Fibroblast of lung (primary cell): ENCODE measurements around the gene GADD45G. TPM values are rescaled to one million over a fixed set of nuclear protein-coding genes. Genes with fewer than 3 reads are reported as not detected.

Experiments used
- DNase-seq, 2 donors: peaks; one replicate each; pipeline versions ENCODE4 v3.0.0 to v3.0.0-alpha.2; 2010; ENCODE audit warnings: low read depth in 2 of 2
- H2AFZ ChIP-seq: 2 replicates; pipeline ENCODE4 v1.5.1; 2012; ENCODE audit warnings: low read length, control low read depth, inconsistent platforms
- H3K27ac ChIP-seq: 2 replicates; pipeline ENCODE4 v1.5.1; 2011; ENCODE audit warnings: low read length, control low read depth; ENCODE audit not compliant: insufficient read depth
- H3K27me3 ChIP-seq: 2 replicates; pipeline ENCODE4 v1.5.1; 2011; ENCODE audit warnings: mild to moderate bottlenecking, low read length; ENCODE audit not compliant: control insufficient read depth, insufficient read depth
- H3K36me3 ChIP-seq: 2 replicates; pipeline ENCODE4 v1.5.1; 2011; ENCODE audit warnings: low read length; ENCODE audit not compliant: control insufficient read depth, insufficient read depth
- H3K4me1 ChIP-seq: 2 replicates; pipeline ENCODE4 v1.5.1; 2011; ENCODE audit warnings: low read length; ENCODE audit not compliant: control insufficient read depth, insufficient read depth; ENCODE audit errors: extremely low read depth
- H3K4me2 ChIP-seq: 2 replicates; pipeline ENCODE4 v1.5.1; 2011; ENCODE audit warnings: low read length, control low read depth; ENCODE audit not compliant: insufficient read depth; ENCODE audit errors: extremely low read depth
- H3K4me3 ChIP-seq, 4 experiments: fragments of 200-600 bp in 1 of 4; sonication (generic) in 1 of 4; replicated peaks in 1 of 4; 2 replicates each; pipeline ENCODE4 v1.5.1; 2011 to 2016; ENCODE audit warnings: low read length in 4 of 4, low read depth in 3 of 4, mild to moderate bottlenecking in 3 of 4, control low read depth in 2 of 4, inconsistent platforms in 1 of 4, mixed read lengths in 1 of 4; ENCODE audit not compliant: insufficient read depth in 1 of 4; ENCODE audit errors: control extremely low read depth in 1 of 4
- H3K79me2 ChIP-seq: 2 replicates; pipeline ENCODE4 v1.5.1; 2012; ENCODE audit warnings: mild to moderate bottlenecking, low read length, inconsistent platforms; ENCODE audit not compliant: control insufficient read depth, insufficient read depth
- H3K9ac ChIP-seq: 2 replicates; pipeline ENCODE4 v1.5.1; 2011; ENCODE audit warnings: mild to moderate bottlenecking, low read length, control low read depth; ENCODE audit not compliant: insufficient read depth
- H3K9me3 ChIP-seq: 2 replicates; pipeline ENCODE4 v1.5.1; 2012; ENCODE audit warnings: low read depth, low read length; ENCODE audit not compliant: control insufficient read depth, insufficient read depth
- H4K20me1 ChIP-seq: 2 replicates; pipeline ENCODE4 v1.5.1; 2011; ENCODE audit warnings: low read length; ENCODE audit not compliant: control insufficient read depth, insufficient read depth; ENCODE audit errors: extremely low read depth
- CTCF ChIP-seq, 2 donors: IDR thresholded peaks in 1 of 2; conservative IDR thresholded peaks in 1 of 2; 1 replicate in 1 of 2; 2 replicates in 1 of 2; pipeline ENCODE4 v1.5.1; 2011 to 2012; ENCODE audit warnings: low read length in 2 of 2, control low read depth in 1 of 2, inconsistent platforms in 1 of 2, low read depth in 1 of 2, mild to moderate bottlenecking in 1 of 2
- EZH2 ChIP-seq: IDR thresholded peaks from 2 replicates; pipeline ENCODE4 v1.5.1; 2012; ENCODE audit warnings: low read length, control low read depth, mild to moderate bottlenecking; ENCODE audit errors: missing control alignments
- polyA plus RNA-seq, 2 donors: library from polyadenylated mRNA; depleted of rRNA in 1 of 2; stranded (reverse) in 1 of 2; unstranded in 1 of 2; fragments of >200 nt; gene quantifications; 2 replicates each; pipeline ENCODE4 v1.2.1, GENCODE V29; 2011 to 2012; ENCODE audit warnings: missing spikeins in 1 of 2
- total RNA-seq: library from RNA; depleted of rRNA; stranded (reverse); fragments of >200 nt; gene quantifications from 2 replicates; pipeline ENCODE4 v1.2.1, GENCODE V29; 2014

GADD45G gene
- total and polyA plus RNA-seq, 2 donors (not counting 1 experiment from before 2014, with no cell fraction given) = 3.5 TPM; not detected in 1

- no peaks in the 10 kb centered on the region for H3K27me3 ChIP-seq
- TF ChIP-seq EZH2 (no peak), CTCF (conservative IDR thresholded peaks at IDR 0.05 in 1 of 2, IDR thresholded peaks at IDR 0.05 in 1 of 2; ENCODE audit: low read depth in 1 of 2, low read length in 2 of 2) (no peak)
These were observed 33.5 kb downstream of the GADD45G start for GRCh38 chr9:89638359-89638758.

DNA sequence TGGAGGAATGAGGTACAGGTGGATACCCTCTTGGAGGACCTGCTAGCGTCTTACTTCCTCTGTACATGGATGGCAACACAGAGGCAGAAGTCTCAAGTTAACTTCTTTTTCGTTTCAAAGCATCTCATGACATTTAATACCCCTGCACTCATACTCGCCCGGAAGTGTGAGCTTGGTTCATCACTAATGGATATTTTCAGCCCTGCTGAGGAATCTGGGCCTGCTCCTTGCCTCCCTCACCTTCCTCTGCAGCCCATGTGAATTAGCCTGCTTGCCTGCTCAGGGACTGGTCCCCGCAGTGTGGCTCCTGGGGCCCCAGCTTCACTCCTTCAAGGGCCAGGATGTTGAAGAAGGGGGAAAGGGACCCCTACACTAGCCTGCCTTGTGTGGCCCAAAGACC lies 34.1 kb downstream of the GADD45G start:
- no peaks in the 10 kb centered on the region for H3K9me3 ChIP-seq
- no peaks in the 10 kb centered on the region for H3K27me3 ChIP-seq
- no peak for TF ChIP-seq EZH2
- TF ChIP-seq CTCF (conservative IDR thresholded peaks at IDR 0.05 in 1 of 2, IDR thresholded peaks at IDR 0.05 in 1 of 2; ENCODE audit: low read depth in 1 of 2, low read length in 2 of 2) = no peak
- no peak overlapping the region for H3K27ac ChIP-seq
- H2AFZ ChIP-seq = no peak overlapping the region
- H3K9ac ChIP-seq = no peak overlapping the region
- H3K4me2 ChIP-seq = no peak overlapping the region
- H3K79me2 ChIP-seq = no peaks in the 10 kb centered on the region
- no peaks in the 10 kb centered on the region for H4K20me1 ChIP-seq
- no peak overlapping the region for H3K4me3 ChIP-seq
- DNase-seq = no peak
- H3K4me1 ChIP-seq = no peaks in the 10 kb centered on the region
- no peaks in the 10 kb centered on the region for H3K36me3 ChIP-seq

More at GRCh38 chr9:89638359-89638758, 33.5 kb downstream of the GADD45G start:
- Histone ChIP-seq H4K20me1 (no peaks in the 10 kb centered on the region), H3K4me3 (no peak overlapping the region), H3K79me2 (no peaks in the 10 kb centered on the region), H3K4me1 (no peaks in the 10 kb centered on the region), H3K9me3 (no peaks in the 10 kb centered on the region), H3K36me3 (no peaks in the 10 kb centered on the region), H3K4me2 (no peak overlapping the region), H3K9ac (no peak overlapping the region), H2AFZ (no peak overlapping the region), H3K27ac (no peak overlapping the region)
- no peak for DNase-seq

DNA sequence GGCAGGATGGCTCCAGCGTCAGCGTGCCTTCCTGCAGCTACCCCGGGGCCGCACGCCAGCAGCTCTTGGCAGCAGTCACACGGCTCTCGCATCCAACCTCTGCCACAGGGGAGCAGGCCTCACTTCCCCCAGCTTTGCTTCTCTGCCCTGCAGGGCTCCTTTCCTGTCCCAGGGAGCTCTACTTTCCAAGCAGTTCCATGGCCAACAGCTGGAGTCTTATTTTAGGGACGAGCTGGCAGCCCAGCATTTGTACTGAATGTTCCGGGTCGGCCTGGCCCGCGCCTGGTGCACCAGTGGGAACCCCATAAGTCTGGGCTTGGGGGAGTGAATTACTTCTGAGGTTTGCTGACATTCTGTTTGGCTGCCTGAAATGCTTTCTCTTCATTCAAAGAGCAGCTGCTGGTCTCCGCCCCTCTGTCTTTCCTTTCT lies 34.6 kb downstream of the GADD45G start:
- Histone ChIP-seq H2AFZ (no peak overlapping the region), H3K36me3 (no peaks in the 10 kb centered on the region), H3K27ac (no peak overlapping the region), H4K20me1 (no peaks in the 10 kb centered on the region), H3K9me3 (no peaks in the 10 kb centered on the region), H3K79me2 (no peaks in the 10 kb centered on the region), H3K27me3 (no peaks in the 10 kb centered on the region), H3K4me2 (no peak overlapping the region), H3K9ac (no peak overlapping the region), H3K4me3 (no peak overlapping the region), H3K4me1 (no peaks in the 10 kb centered on the region)
- no peak for DNase-seq
- TF ChIP-seq CTCF (conservative IDR thresholded peaks at IDR 0.05 in 1 of 2, IDR thresholded peaks at IDR 0.05 in 1 of 2; ENCODE audit: low read depth in 1 of 2, low read length in 2 of 2) (no peak), EZH2 (no peak)
